Measurements from ENCODE around the gene ITGB5. TPM values are rescaled to one million over a fixed set of nuclear protein-coding genes. Genes with fewer than 3 reads are reported as not detected.

The ITGB5 gene
- polyA plus RNA-seq, 3 donors = 0.68 to 1.2 (median 1.0) TPM

DNA sequence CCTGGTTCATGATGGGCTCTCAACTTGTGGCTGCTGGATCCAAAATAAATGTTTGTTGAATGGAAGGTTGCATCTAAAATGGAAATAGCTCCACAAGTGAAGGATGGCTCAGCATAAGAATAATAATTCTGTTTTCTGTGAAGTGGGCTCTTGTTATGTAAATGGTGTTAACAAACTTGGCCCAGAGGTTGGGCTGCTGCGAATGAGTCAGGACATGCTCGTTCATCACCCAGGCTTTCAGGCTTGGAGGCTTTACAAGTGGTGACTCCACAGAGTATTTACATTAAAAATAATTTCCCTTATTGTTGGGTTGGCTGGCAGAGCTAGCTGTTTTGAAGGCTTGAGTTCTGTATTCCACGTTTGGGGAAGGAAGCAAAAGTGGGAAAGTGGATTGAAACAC is 60.5 kb downstream of the ITGB5 start:
- Histone ChIP-seq H4K20me1 (ENCODE audit: insufficient read depth, low read length) (no peaks in the 10 kb centered on the region), H3K9me3 (replicated peaks in 1 of 2; ENCODE audit: control insufficient read depth in 1 of 2, insufficient read depth in 1 of 2, low read length in 2 of 2) (no peaks in the 10 kb centered on the region), H3K4me3 (replicated peaks in 1 of 3; ENCODE audit: low read depth in 2 of 3, low read length in 3 of 3) (no peak overlapping the region), H3K79me2 (ENCODE audit: insufficient read depth, low read length) (no peaks in the 10 kb centered on the region), H3K27ac (ENCODE audit: low read depth in 1 of 2, low read length in 2 of 2) (no peak overlapping the region), H3K4me2 (replicated peaks; ENCODE audit: extremely low read depth, low read length, poor library complexity, severe bottlenecking) (no peak overlapping the region), H2AFZ (ENCODE audit: insufficient read depth, low read depth, low read length, poor library complexity, severe bottlenecking) (no peak overlapping the region), H3K4me1 (ENCODE audit: control insufficient read depth in 1 of 2, insufficient read depth in 2 of 2, low read length in 2 of 2) (peaks cover 19 to 22% of the 10 kb centered on the region in 2 donors), H3K9ac (ENCODE audit: insufficient read depth, low read length, poor library complexity, severe bottlenecking) (no peak overlapping the region), H3K27me3 (ENCODE audit: control insufficient read depth in 2 of 2, insufficient read depth in 2 of 2, low read length in 2 of 2) (no peaks in the 10 kb centered on the region), H3K36me3 (replicated peaks in 1 of 2; ENCODE audit: control insufficient read depth in 1 of 2, insufficient read depth in 2 of 2, low read length in 2 of 2) (no peaks in the 10 kb centered on the region)
- Mint-ChIP-seq H3K9me3 (peaks cover 0 to 1% (median 0%) of the 10 kb centered on the region in 7 donors), H3K4me1 (peaks cover 23% of the 10 kb centered on the region), H3K36me3 (peaks cover 0 to 3% of the 10 kb centered on the region in 2 donors), H3K4me3 (no peak overlapping the region), H3K27me3 (ENCODE audit: low read depth in 3 of 3) (peaks cover 2 to 6% (median 5%) of the 10 kb centered on the region in 3 donors), H3K27ac (no peak overlapping the region)
- WGBS (ENCODE audit: insufficient coverage) = no CpG with 5 or more reads among the region's 3 CpGs
- TF ChIP-seq, protein P1, sequence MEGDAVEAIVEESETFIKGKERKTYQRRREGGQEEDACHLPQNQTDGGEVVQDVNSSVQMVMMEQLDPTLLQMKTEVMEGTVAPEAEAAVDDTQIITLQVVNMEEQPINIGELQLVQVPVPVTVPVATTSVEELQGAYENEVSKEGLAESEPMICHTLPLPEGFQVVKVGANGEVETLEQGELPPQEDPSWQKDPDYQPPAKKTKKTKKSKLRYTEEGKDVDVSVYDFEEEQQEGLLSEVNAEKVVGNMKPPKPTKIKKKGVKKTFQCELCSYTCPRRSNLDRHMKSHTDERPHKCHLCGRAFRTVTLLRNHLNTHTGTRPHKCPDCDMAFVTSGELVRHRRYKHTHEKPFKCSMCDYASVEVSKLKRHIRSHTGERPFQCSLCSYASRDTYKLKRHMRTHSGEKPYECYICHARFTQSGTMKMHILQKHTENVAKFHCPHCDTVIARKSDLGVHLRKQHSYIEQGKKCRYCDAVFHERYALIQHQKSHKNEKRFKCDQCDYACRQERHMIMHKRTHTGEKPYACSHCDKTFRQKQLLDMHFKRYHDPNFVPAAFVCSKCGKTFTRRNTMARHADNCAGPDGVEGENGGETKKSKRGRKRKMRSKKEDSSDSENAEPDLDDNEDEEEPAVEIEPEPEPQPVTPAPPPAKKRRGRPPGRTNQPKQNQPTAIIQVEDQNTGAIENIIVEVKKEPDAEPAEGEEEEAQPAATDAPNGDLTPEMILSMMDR (IDR thresholded peaks at IDR 0.05) = no peak
- DNase-seq = no peak
- intact Hi-C loops (cut with micrococcal nuclease) = loop anchor here in 1 of 2 donors (5.0 kb wide), 1 partner anchor 61 kb away; the partner anchor contains the start of gene ITGB5

DNA sequence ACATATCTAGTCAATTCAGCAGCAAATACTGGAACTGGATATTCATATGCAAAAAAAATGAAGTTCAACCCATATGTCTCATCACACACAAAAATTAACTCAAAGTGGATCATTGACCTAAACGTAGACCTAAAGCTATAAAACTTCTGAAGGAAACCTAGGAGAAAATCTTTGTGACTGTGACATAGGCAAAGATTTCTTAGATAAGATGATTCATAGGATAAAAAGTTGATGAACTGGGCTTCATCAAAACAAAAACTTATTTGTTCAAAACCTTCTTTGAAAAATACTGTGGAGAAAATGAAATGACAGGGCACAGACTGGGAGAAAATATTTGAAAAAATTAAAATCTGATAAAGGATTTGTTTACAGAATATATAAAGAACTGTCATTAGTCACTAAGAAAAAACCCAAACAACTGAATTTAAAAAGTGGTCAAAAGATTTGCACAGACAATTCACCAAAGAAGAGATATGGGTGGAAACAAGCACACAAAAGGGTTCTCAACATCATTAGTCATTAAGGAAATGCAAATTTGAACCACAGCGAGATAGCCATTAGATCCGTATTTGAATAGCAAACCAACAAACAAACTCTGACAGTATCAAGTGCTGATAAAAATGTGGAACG is 62.8 kb downstream of the ITGB5 start:
- H3K27ac Mint-ChIP-seq = no peak overlapping the region
- H3K27me3 Mint-ChIP-seq (ENCODE audit: low read depth in 3 of 3) = peaks cover 0 to 4% (median 1%) of the 10 kb centered on the region in 3 donors
- H3K27ac ChIP-seq (ENCODE audit: low read depth in 1 of 2, low read length in 2 of 2) = no peak overlapping the region
- H3K36me3 ChIP-seq (replicated peaks in 1 of 2; ENCODE audit: control insufficient read depth in 1 of 2, insufficient read depth in 2 of 2, low read length in 2 of 2) = no peaks in the 10 kb centered on the region
- H3K4me1 ChIP-seq (ENCODE audit: control insufficient read depth in 1 of 2, insufficient read depth in 2 of 2, low read length in 2 of 2) = peaks cover 4% of the 10 kb centered on the region in 2 donors
- no peak overlapping the region for H3K4me3 ChIP-seq (replicated peaks in 1 of 3; ENCODE audit: low read depth in 2 of 3, low read length in 3 of 3)
- TF ChIP-seq, protein P1 (IDR thresholded peaks at IDR 0.05) = no peak
- intact Hi-C loops (cut with micrococcal nuclease) = no loop called here
- no peaks in the 10 kb centered on the region for H3K9me3 ChIP-seq (replicated peaks in 1 of 2; ENCODE audit: control insufficient read depth in 1 of 2, insufficient read depth in 1 of 2, low read length in 2 of 2)
- H3K27me3 ChIP-seq (ENCODE audit: control insufficient read depth in 2 of 2, insufficient read depth in 2 of 2, low read length in 2 of 2) = no peaks in the 10 kb centered on the region
- WGBS (ENCODE audit: insufficient coverage) = no CpG with 5 or more reads among the region's 4 CpGs
- H3K4me3 Mint-ChIP-seq = no peak overlapping the region
- H3K79me2 ChIP-seq (ENCODE audit: insufficient read depth, low read length) = no peaks in the 10 kb centered on the region
- no peaks in the 10 kb centered on the region for H3K36me3 Mint-ChIP-seq
- no peak overlapping the region for H3K9ac ChIP-seq (ENCODE audit: insufficient read depth, low read length, poor library complexity, severe bottlenecking)
- peaks cover 0 to 4% (median 0%) of the 10 kb centered on the region in 7 donors for H3K9me3 Mint-ChIP-seq
- no peaks in the 10 kb centered on the region for H4K20me1 ChIP-seq (ENCODE audit: insufficient read depth, low read length)
- H2AFZ ChIP-seq (ENCODE audit: insufficient read depth, low read depth, low read length, poor library complexity, severe bottlenecking) = no peak overlapping the region
- no peak for DNase-seq
- peaks cover 5% of the 10 kb centered on the region for H3K4me1 Mint-ChIP-seq
- no peak overlapping the region for H3K4me2 ChIP-seq (replicated peaks; ENCODE audit: extremely low read depth, low read length, poor library complexity, severe bottlenecking)

Data from CD14-positive monocyte (primary cell).